MM.1S (cell line): ENCODE results near the gene ALDH3B2.

Experiments used
- DNase-seq: peaks from one replicate; pipeline ENCODE4 v3.0.0-alpha.2; 2015
- H2AFZ ChIP-seq: fragments of 300-600 bp; sonication (generic); 2 replicates; pipeline ENCODE4 v1.6.0; 2016; ENCODE audit warnings: antibody characterized with exemption, low read length
- H3F3A ChIP-seq: fragments of 300-600 bp; sonication (generic); 2 replicates; pipeline ENCODE4 v1.6.1; 2016; ENCODE audit warnings: mild to moderate bottlenecking, antibody characterized with exemption, low read length, moderate library complexity, mixed read lengths; ENCODE audit not compliant: insufficient read depth
- H3K27ac ChIP-seq: fragments of 300-600 bp; sonication (generic); 2 replicates; pipeline ENCODE4 v1.5.1; 2016; ENCODE audit warnings: mild to moderate bottlenecking, low read length
- H3K27me3 ChIP-seq: fragments of 300-600 bp; sonication (generic); replicated peaks from 2 replicates; pipeline ENCODE4 v1.6.0; 2016; ENCODE audit warnings: low read length; ENCODE audit not compliant: insufficient read depth
- H3K36me3 ChIP-seq: fragments of 300-600 bp; sonication (generic); replicated peaks from 2 replicates; pipeline ENCODE4 v1.6.1; 2016; ENCODE audit warnings: mild to moderate bottlenecking, low read length, mixed read lengths; ENCODE audit not compliant: insufficient read depth
- H3K4me1 ChIP-seq: fragments of 300-600 bp; sonication (generic); 2 replicates; pipeline ENCODE4 v1.6.1; 2016; ENCODE audit warnings: low read length, mixed read lengths
- H3K4me2 ChIP-seq: fragments of 300-600 bp; sonication (generic); 2 replicates; pipeline ENCODE4 v1.6.0; 2016; ENCODE audit warnings: low read depth, low read length
- H3K4me3 ChIP-seq: fragments of 300-600 bp; sonication (generic); 2 replicates; pipeline ENCODE4 v1.5.1; 2016; ENCODE audit warnings: low read length, mixed read lengths
- H3K79me2 ChIP-seq: fragments of 300-600 bp; sonication (generic); 2 replicates; pipeline ENCODE4 v1.6.1; 2016; ENCODE audit warnings: mixed run types, low read length, mixed read lengths
- H3K9ac ChIP-seq: fragments of 300-600 bp; sonication (generic); 2 replicates; pipeline ENCODE4 v1.6.1; 2016; ENCODE audit warnings: low read length, mixed read lengths
- H3K9me2 ChIP-seq: fragments of 300-600 bp; sonication (generic); replicated peaks from 2 replicates; pipeline ENCODE4 v1.6.1; 2016; ENCODE audit warnings: mild to moderate bottlenecking, low read length, mixed read lengths; ENCODE audit not compliant: insufficient read depth
- H3K9me3 ChIP-seq: fragments of 300-600 bp; sonication (generic); replicated peaks from 2 replicates; pipeline ENCODE4 v1.6.1; 2016; ENCODE audit warnings: mild to moderate bottlenecking, low read length, mixed read lengths; ENCODE audit not compliant: insufficient read depth
- H4K20me1 ChIP-seq: fragments of 300-600 bp; sonication (generic); 2 replicates; pipeline ENCODE4 v1.6.1; 2016; ENCODE audit warnings: mild to moderate bottlenecking, low read length, moderate library complexity, mixed read lengths; ENCODE audit not compliant: insufficient read depth
- EZH2 ChIP-seq: fragments of 300-600 bp; sonication (generic); optimal IDR thresholded peaks from 2 replicates; pipeline ENCODE3; 2017; ENCODE audit warnings: low read depth, mild to moderate bottlenecking, antibody characterized with exemption, low read length, mixed read lengths
- EZH2phosphoT487 ChIP-seq: fragments of 300-600 bp; sonication (generic); IDR thresholded peaks from 2 replicates; pipeline ENCODE4 v1.6.1; 2018; ENCODE audit warnings: antibody characterized with exemption, low read length
- TF ChIP-seq, protein P1 (sequence below): fragments of 300-600 bp; sonication (generic); IDR thresholded peaks from 2 replicates; pipeline ENCODE4 v1.5.1; 2016; ENCODE audit warnings: antibody characterized with exemption, low read length, mixed read lengths

ALDH3B2 gene

DNA sequence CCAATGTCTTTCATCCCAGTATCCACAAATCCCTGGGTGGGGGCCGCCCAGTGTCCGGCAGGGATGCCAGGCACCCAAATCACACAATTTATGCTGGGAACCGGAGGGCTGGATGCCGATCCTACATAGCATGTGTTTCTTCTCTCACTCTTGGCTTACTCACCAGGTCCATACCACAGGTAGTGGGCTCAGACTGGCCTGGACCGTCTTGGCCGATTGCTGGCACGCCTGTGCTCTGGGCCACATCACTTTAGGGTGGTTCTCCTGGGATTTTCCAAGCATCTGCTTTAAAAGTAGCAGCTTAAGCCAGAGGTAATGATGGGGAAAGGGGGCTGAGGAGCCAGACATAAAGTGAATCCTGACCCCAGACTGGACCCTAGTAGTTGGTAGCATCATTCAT lies 22.6 kb upstream of the ALDH3B2 start:
- H3K36me3 ChIP-seq: no peaks in the 10 kb centered on the region
- no peak overlapping the region for H3K4me2 ChIP-seq
- no peaks in the 10 kb centered on the region; the same call in 1 of the 2 replicates for H3K27me3 ChIP-seq
- no peak overlapping the region for H2AFZ ChIP-seq
- no peaks in the 10 kb centered on the region for H3F3A ChIP-seq
- no peak for TF ChIP-seq EZH2
- TF ChIP-seq EZH2phosphoT487: no peak
- TF ChIP-seq, protein P1, sequence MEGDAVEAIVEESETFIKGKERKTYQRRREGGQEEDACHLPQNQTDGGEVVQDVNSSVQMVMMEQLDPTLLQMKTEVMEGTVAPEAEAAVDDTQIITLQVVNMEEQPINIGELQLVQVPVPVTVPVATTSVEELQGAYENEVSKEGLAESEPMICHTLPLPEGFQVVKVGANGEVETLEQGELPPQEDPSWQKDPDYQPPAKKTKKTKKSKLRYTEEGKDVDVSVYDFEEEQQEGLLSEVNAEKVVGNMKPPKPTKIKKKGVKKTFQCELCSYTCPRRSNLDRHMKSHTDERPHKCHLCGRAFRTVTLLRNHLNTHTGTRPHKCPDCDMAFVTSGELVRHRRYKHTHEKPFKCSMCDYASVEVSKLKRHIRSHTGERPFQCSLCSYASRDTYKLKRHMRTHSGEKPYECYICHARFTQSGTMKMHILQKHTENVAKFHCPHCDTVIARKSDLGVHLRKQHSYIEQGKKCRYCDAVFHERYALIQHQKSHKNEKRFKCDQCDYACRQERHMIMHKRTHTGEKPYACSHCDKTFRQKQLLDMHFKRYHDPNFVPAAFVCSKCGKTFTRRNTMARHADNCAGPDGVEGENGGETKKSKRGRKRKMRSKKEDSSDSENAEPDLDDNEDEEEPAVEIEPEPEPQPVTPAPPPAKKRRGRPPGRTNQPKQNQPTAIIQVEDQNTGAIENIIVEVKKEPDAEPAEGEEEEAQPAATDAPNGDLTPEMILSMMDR: no peak
- no peaks in the 10 kb centered on the region for H3K4me1 ChIP-seq
- no peak overlapping the region for H3K4me3 ChIP-seq
- no peaks in the 10 kb centered on the region for H3K9me2 ChIP-seq
- H3K9me3 ChIP-seq: no peaks in the 10 kb centered on the region
- H4K20me1 ChIP-seq: no peaks in the 10 kb centered on the region
- H3K9ac ChIP-seq: no peak overlapping the region
- no peak overlapping the region for H3K27ac ChIP-seq
- DNase-seq: no peak
- no peaks in the 10 kb centered on the region for H3K79me2 ChIP-seq

DNA sequence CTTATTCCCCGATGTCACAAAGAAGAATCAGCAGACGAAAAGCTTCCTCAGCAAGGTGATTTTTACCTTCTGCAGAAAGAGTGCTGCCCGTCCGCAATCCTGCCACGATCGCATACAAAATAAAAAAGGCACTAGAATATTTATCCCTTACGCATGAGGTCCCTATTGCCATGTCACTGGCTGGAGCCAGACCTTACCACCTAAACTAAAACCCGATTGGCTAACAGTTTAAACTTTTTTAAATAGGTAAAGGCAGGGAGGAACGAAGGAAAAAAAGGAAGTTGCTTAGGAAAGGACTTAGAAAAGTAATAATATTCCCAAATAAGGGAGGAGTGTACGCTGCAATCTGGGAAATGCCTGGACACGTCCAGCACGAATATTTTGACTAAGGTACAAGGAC lies 21.2 kb upstream of the ALDH3B2 start:
- no peaks in the 10 kb centered on the region; the same call in 1 of the 2 replicates for H3K27me3 ChIP-seq
- no peaks in the 10 kb centered on the region for H3K4me1 ChIP-seq
- no peaks in the 10 kb centered on the region for H3K9me2 ChIP-seq
- no peak overlapping the region for H3K4me3 ChIP-seq
- no peak for DNase-seq
- no peaks in the 10 kb centered on the region for H3F3A ChIP-seq
- H3K27ac ChIP-seq: no peak overlapping the region
- H2AFZ ChIP-seq: no peak overlapping the region
- no peaks in the 10 kb centered on the region for H3K79me2 ChIP-seq
- H4K20me1 ChIP-seq: no peaks in the 10 kb centered on the region
- H3K9ac ChIP-seq: no peak overlapping the region
- no peak overlapping the region for H3K4me2 ChIP-seq
- no peaks in the 10 kb centered on the region for H3K9me3 ChIP-seq
- H3K36me3 ChIP-seq: no peaks in the 10 kb centered on the region
- TF ChIP-seq, protein P1: no peak
- no peak for TF ChIP-seq EZH2
- TF ChIP-seq EZH2phosphoT487: no peak

DNA sequence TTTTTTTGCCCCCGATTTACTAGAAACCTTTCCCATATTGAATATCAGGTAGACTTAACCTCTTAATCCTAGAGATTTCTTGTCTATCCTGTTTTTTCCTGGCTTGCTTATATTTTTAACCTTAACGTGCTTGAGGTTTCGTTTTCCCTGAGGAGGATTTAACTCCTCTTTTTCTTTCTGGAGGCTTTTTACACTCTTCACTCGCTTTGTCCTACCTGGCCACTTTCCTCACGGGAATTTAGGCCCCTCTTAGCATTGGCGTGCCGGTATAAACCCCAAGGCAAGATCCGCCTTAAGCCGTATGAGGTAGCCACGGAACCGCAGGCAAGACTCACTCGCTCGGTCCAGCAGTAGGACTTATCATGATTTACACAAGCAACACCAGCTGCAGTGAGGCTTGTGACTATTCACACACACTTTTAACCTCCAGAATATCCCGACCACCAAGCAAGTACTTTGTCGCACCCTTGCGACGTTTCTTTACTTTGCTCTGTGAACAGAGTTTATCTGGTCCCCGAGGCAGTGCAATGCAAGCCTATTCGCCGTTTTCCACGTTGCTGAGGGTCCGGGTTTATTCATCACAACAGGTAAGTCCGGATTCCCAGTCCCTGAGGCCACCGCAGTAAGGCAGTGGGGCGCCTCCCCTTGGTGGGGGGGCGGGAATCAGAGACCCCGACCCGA lies 20.6 kb upstream of the ALDH3B2 start:
- H3K79me2 ChIP-seq: no peaks in the 10 kb centered on the region
- H3K4me1 ChIP-seq: no peaks in the 10 kb centered on the region
- TF ChIP-seq, protein P1: no peak
- no peak for TF ChIP-seq EZH2
- no peak for TF ChIP-seq EZH2phosphoT487
- H3K4me2 ChIP-seq: no peak overlapping the region
- no peaks in the 10 kb centered on the region for H3K36me3 ChIP-seq
- H3K9me2 ChIP-seq: no peaks in the 10 kb centered on the region
- no peak overlapping the region for H2AFZ ChIP-seq
- no peaks in the 10 kb centered on the region; the same call in 1 of the 2 replicates for H3K27me3 ChIP-seq
- no peak overlapping the region for H3K4me3 ChIP-seq
- H3K27ac ChIP-seq: no peak overlapping the region
- no peaks in the 10 kb centered on the region for H3F3A ChIP-seq
- DNase-seq: no peak
- no peaks in the 10 kb centered on the region for H4K20me1 ChIP-seq
- no peak overlapping the region for H3K9ac ChIP-seq
- H3K9me3 ChIP-seq: no peaks in the 10 kb centered on the region
